Measurements from ENCODE around the gene SH3BP1.

- TF ChIP-seq CEBPB (IDR thresholded peaks at IDR 0.05; ENCODE audit: low read depth, low read length) (no peak), RFX5 (IDR thresholded peaks at IDR 0.05; ENCODE audit: low read depth, low read length) (no peak), RCOR1 (IDR thresholded peaks at IDR 0.05; ENCODE audit: insufficient replicate concordance, low read length) (no peak), USF2 (IDR thresholded peaks at IDR 0.05; ENCODE audit: low read depth, low read length) (no peak), POLR2A (IDR thresholded peaks at IDR 0.05; ENCODE audit: low read depth, low read length) (no peak), CHD1 (IDR thresholded peaks at IDR 0.05; ENCODE audit: low read depth, low read length) (no peak), BHLHE40 (IDR thresholded peaks at IDR 0.05; ENCODE audit: low read depth, low read length) (no peak), MXI1 (IDR thresholded peaks at IDR 0.05; ENCODE audit: borderline replicate concordance, low read depth, low read length) (no peak), NFE2L2 (IDR thresholded peaks at IDR 0.05; ENCODE audit: low read depth, low read length) (no peak)
- TF ChIP-seq, protein P1, sequence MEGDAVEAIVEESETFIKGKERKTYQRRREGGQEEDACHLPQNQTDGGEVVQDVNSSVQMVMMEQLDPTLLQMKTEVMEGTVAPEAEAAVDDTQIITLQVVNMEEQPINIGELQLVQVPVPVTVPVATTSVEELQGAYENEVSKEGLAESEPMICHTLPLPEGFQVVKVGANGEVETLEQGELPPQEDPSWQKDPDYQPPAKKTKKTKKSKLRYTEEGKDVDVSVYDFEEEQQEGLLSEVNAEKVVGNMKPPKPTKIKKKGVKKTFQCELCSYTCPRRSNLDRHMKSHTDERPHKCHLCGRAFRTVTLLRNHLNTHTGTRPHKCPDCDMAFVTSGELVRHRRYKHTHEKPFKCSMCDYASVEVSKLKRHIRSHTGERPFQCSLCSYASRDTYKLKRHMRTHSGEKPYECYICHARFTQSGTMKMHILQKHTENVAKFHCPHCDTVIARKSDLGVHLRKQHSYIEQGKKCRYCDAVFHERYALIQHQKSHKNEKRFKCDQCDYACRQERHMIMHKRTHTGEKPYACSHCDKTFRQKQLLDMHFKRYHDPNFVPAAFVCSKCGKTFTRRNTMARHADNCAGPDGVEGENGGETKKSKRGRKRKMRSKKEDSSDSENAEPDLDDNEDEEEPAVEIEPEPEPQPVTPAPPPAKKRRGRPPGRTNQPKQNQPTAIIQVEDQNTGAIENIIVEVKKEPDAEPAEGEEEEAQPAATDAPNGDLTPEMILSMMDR (conservative IDR thresholded peaks at IDR 0.05; ENCODE audit: low read depth, low read length), result no peak
These were observed 8.5 kb downstream of the SH3BP1 start for GRCh38 chr22:37647928-37648327.

All from IMR-90 (cell line).